ENCODE measurements around the gene GJB5. TPM values are rescaled to one million over a fixed set of nuclear protein-coding genes. Genes with fewer than 3 reads are reported as not detected.

Gene GJB5
- total and polyA plus RNA-seq, 9 of the 15 experiments (the other 6 are each of a cell fraction or from before 2014, with no cell fraction given), result 0.04 TPM; not detected in 8

GRCh38 chr1:34750610-34751009 lies 4.2 kb upstream of the GJB5 start (continued):
- peak; percentile 64 for TF ChIP-seq NFE2L1 (tag; IDR thresholded peaks at IDR 0.05; ENCODE audit: borderline replicate concordance, low read depth)

DNA sequence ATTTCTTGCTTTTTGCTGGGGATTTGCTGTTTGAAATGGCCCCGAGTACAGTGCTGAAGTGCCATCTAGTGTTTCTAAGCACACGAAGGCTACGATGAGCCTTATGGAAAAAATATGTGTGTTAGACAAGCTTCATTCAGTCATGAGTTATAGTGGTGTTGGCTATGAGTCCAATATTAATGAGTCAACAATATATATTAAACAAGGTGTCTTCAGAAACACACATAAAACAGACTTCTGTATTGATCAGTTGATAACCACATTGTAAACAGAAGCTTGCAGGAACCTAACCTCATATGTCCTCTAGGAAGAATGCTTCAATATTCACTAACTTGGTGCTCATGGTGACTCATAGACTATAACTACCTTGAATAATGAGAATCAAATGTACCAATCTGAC lies 1.7 kb upstream of the GJB5 start:
- ChIA-PET POLR2A (no interaction called here), CTCF (ENCODE audit: low intra/inter-chr PET ratio) (no interaction called here)
- no TSS peak for BruUV-seq (replicated peaks)
- H4K20me1 ChIP-seq (replicated peaks; ENCODE audit: control insufficient read depth, insufficient read depth, low read length), result no peaks in the 10 kb centered on the region; the same call in 1 of the 2 replicates
- DNase-seq (ENCODE audit: extremely low read depth in 1 of 4, low spot score in 3 of 4), result no peak
- no peaks in the 10 kb centered on the region for H3K36me3 ChIP-seq (ENCODE audit: control insufficient read depth, insufficient read depth, low read length)
- no peak overlapping the region for H3K27ac ChIP-seq (ENCODE audit: extremely low read depth, low read depth, low read length)
- ATAC-seq, result no peak
- H3K4me3 ChIP-seq, result no peak overlapping the region
- H3K9me1 ChIP-seq (ENCODE audit: control insufficient read depth, insufficient read depth, low read length), result no peaks in the 10 kb centered on the region
- no peaks in the 10 kb centered on the region for H3K4me1 ChIP-seq (replicated peaks in 1 of 2; ENCODE audit: control insufficient read depth in 2 of 2, insufficient read depth in 2 of 2, low read length in 2 of 2)
- no peak overlapping the region for H3K4me2 ChIP-seq (ENCODE audit: insufficient read depth, low read length)
- no peaks in the 10 kb centered on the region for H3K9me3 ChIP-seq (replicated peaks; ENCODE audit: control insufficient read depth, insufficient read depth, low read depth, low read length)
- in situ Hi-C loops (cut with MboI) (no loop called here), intact Hi-C loops (cut with micrococcal nuclease) (no loop called here)
- H3K79me2 ChIP-seq (ENCODE audit: control insufficient read depth, insufficient read depth, low read length), result no peaks in the 10 kb centered on the region
- H3K27me3 ChIP-seq (ENCODE audit: control insufficient read depth in 2 of 2, insufficient read depth in 2 of 2, low read length in 2 of 2), result peaks cover 24 to 32% of the 10 kb centered on the region in 2 experiments; a peak in 4 of 5 replicates
- 0% methylated on average over 3 of the region's 3 CpGs for WGBS (ENCODE audit: insufficient coverage, low coverage, missing lambda C conversion rate)
- no peak overlapping the region for H2AFZ ChIP-seq (ENCODE audit: low read depth, low read length)
- H3K9ac ChIP-seq (ENCODE audit: insufficient read depth in 1 of 2, low read depth in 2 of 2, low read length in 2 of 2), result no peak overlapping the region
- no peak for FAIRE-seq
- TF ChIP-seq, protein P1, sequence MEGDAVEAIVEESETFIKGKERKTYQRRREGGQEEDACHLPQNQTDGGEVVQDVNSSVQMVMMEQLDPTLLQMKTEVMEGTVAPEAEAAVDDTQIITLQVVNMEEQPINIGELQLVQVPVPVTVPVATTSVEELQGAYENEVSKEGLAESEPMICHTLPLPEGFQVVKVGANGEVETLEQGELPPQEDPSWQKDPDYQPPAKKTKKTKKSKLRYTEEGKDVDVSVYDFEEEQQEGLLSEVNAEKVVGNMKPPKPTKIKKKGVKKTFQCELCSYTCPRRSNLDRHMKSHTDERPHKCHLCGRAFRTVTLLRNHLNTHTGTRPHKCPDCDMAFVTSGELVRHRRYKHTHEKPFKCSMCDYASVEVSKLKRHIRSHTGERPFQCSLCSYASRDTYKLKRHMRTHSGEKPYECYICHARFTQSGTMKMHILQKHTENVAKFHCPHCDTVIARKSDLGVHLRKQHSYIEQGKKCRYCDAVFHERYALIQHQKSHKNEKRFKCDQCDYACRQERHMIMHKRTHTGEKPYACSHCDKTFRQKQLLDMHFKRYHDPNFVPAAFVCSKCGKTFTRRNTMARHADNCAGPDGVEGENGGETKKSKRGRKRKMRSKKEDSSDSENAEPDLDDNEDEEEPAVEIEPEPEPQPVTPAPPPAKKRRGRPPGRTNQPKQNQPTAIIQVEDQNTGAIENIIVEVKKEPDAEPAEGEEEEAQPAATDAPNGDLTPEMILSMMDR (IDR thresholded peaks at IDR 0.05 in 2 of 3, conservative IDR thresholded peaks at IDR 0.05 in 1 of 3; ENCODE audit: insufficient read depth in 2 of 3, low read depth in 1 of 3, low read length in 3 of 3), result 0 out of 6 replicates have a peak, but pooled peaks of 2 of the 3 experiments have one; percentile 14 to 23
- TF ChIP-seq ZNF239 (CRISPR knock-in tag; IDR thresholded peaks at IDR 0.05), result no peak
- no peak for TF ChIP-seq HNRNPK (IDR thresholded peaks at IDR 0.05; ENCODE audit: low read depth, low read length, poor library complexity, severe bottlenecking)
- no peak for TF ChIP-seq MED1 (CRISPR knock-in tag; IDR thresholded peaks at IDR 0.05; ENCODE audit: borderline replicate concordance)
- TF ChIP-seq, protein P2, sequence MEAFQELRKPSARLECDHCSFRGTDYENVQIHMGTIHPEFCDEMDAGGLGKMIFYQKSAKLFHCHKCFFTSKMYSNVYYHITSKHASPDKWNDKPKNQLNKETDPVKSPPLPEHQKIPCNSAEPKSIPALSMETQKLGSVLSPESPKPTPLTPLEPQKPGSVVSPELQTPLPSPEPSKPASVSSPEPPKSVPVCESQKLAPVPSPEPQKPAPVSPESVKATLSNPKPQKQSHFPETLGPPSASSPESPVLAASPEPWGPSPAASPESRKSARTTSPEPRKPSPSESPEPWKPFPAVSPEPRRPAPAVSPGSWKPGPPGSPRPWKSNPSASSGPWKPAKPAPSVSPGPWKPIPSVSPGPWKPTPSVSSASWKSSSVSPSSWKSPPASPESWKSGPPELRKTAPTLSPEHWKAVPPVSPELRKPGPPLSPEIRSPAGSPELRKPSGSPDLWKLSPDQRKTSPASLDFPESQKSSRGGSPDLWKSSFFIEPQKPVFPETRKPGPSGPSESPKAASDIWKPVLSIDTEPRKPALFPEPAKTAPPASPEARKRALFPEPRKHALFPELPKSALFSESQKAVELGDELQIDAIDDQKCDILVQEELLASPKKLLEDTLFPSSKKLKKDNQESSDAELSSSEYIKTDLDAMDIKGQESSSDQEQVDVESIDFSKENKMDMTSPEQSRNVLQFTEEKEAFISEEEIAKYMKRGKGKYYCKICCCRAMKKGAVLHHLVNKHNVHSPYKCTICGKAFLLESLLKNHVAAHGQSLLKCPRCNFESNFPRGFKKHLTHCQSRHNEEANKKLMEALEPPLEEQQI (IDR thresholded peaks at IDR 0.05), result no peak
- TF ChIP-seq, protein P3, sequence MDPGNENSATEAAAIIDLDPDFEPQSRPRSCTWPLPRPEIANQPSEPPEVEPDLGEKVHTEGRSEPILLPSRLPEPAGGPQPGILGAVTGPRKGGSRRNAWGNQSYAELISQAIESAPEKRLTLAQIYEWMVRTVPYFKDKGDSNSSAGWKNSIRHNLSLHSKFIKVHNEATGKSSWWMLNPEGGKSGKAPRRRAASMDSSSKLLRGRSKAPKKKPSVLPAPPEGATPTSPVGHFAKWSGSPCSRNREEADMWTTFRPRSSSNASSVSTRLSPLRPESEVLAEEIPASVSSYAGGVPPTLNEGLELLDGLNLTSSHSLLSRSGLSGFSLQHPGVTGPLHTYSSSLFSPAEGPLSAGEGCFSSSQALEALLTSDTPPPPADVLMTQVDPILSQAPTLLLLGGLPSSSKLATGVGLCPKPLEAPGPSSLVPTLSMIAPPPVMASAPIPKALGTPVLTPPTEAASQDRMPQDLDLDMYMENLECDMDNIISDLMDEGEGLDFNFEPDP (CRISPR knock-in tag; IDR thresholded peaks at IDR 0.05), result no peak
- TF ChIP-seq ZNF212 (CRISPR knock-in tag; IDR thresholded peaks at IDR 0.05), result no peak
- TF ChIP-seq ELF2 (CRISPR knock-in tag; IDR thresholded peaks at IDR 0.05), result no peak
- no peak for TF ChIP-seq FOSL1 (tag; conservative IDR thresholded peaks at IDR 0.05)
- no peak for TF ChIP-seq POLR2H (tag; IDR thresholded peaks at IDR 0.05; ENCODE audit: low read depth)
- TF ChIP-seq ZNF316 (IDR thresholded peaks at IDR 0.05), result peak; percentile 29; the same call in 1 of the 2 replicates
- peak in 1 of 2 experiments; percentile 23; a peak in 2 of 4 replicates for TF ChIP-seq RAD21 (CRISPR knock-in tag; conservative IDR thresholded peaks at IDR 0.05 in 1 of 2, IDR thresholded peaks at IDR 0.05 in 1 of 2)
- TF ChIP-seq MYNN (IDR thresholded peaks at IDR 0.05), result no peak
- no peak for TF ChIP-seq MYNN (CRISPR knock-in tag; IDR thresholded peaks at IDR 0.05)
- TF ChIP-seq HCFC1 (IDR thresholded peaks at IDR 0.05; ENCODE audit: low read depth, low read length), result no peak

Measured in K562 (cell line).